Osteoblast (primary cell): Measurements from ENCODE around the gene DET1. TPM values are rescaled to one million over a fixed set of nuclear protein-coding genes. Genes with fewer than 3 reads are reported as not detected.
"Not testable (repeated sequence)": the region's sequence is repeated elsewhere in the genome, so short reads cannot be mapped to it uniquely, and the experiment has no call there.

Source experiments
- DNase-seq: peaks from one replicate; pipeline ENCODE4 v3.0.0; 2011; ENCODE audit warnings: low spot score, mixed read lengths; ENCODE audit not compliant: insufficient read length; ENCODE audit errors: missing footprints
- H2AFZ ChIP-seq: 2 replicates; pipeline ENCODE4 v1.6.0; 2011; ENCODE audit warnings: mild to moderate bottlenecking, low read length
- H3K27ac ChIP-seq: 2 replicates; pipeline ENCODE4 v1.5.1; 2011; ENCODE audit warnings: mild to moderate bottlenecking, low read depth, low read length, moderate library complexity
- H3K27me3 ChIP-seq: 2 replicates; pipeline ENCODE4 v1.6.0; 2012; ENCODE audit warnings: mild to moderate bottlenecking, control low read depth, inconsistent platforms, low read length, moderate library complexity; ENCODE audit not compliant: insufficient read depth
- H3K36me3 ChIP-seq: 2 replicates; pipeline ENCODE4 v1.5.1; 2011; ENCODE audit warnings: mild to moderate bottlenecking, low read length, control low read depth, moderate library complexity; ENCODE audit not compliant: insufficient read depth
- H3K4me1 ChIP-seq: 2 replicates; pipeline ENCODE4 v1.5.1; 2011; ENCODE audit warnings: mild to moderate bottlenecking, low read length, control low read depth, moderate library complexity; ENCODE audit not compliant: insufficient read depth
- H3K4me2 ChIP-seq: 2 replicates; pipeline ENCODE4 v1.6.0; 2011; ENCODE audit warnings: mild to moderate bottlenecking, low read length; ENCODE audit not compliant: insufficient read depth
- H3K4me3 ChIP-seq: fragments of 200-600 bp; sonication (generic); 3 replicates; pipeline ENCODE4 v1.5.1; 2012; ENCODE audit warnings: mild to moderate bottlenecking, low read length, inconsistent platforms; ENCODE audit not compliant: insufficient read depth
- H3K79me2 ChIP-seq: 2 replicates; pipeline ENCODE4 v1.6.0; 2012; ENCODE audit warnings: mild to moderate bottlenecking, low read length, control low read depth, inconsistent platforms; ENCODE audit not compliant: insufficient read depth
- H3K9me3 ChIP-seq: 2 replicates; pipeline ENCODE4 v1.5.1; 2011; ENCODE audit warnings: low read depth, low read length, control low read depth
- H4K20me1 ChIP-seq: 2 replicates; pipeline ENCODE4 v1.6.0; 2012; ENCODE audit warnings: mild to moderate bottlenecking, low read length, control low read depth; ENCODE audit not compliant: insufficient read depth
- total RNA-seq: library from RNA; depleted of rRNA; stranded (reverse); fragments of >200 nt; gene quantifications from 2 replicates; pipeline ENCODE4 v1.2.3, GENCODE V29; 2012
- TF ChIP-seq, protein P1 (sequence below): IDR thresholded peaks from 2 replicates; pipeline ENCODE4 v1.5.1; 2011; ENCODE audit warnings: mild to moderate bottlenecking, low read depth, low read length, moderate library complexity; ENCODE audit errors: extremely low read depth

The DET1 gene
- total RNA-seq, 1 donor = 7.6 TPM

DNA sequence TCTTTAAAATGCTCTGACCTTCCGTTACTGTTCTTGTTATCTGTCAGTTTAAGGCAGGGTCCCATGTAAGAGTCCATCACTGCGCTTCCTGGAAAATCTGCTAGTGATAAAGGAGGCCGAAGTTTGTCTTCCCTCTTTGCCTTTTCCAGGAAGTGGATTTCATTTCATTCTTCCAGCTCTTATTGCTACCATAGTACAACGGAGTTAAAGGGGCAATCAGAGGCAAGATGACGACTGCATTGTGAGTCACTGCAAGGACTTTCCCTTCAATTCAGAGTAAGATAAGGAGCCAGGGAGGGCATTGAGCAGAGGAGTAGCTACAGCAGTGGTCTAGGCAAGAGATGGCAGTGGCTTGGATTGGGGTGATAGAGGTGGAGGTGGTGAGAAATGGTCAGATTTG lies 17.2 kb upstream of the DET1 start:
- H2AFZ ChIP-seq = no peak overlapping the region
- no peaks in the 10 kb centered on the region for H3K36me3 ChIP-seq
- no peak overlapping the region for H3K4me2 ChIP-seq
- no peaks in the 10 kb centered on the region for H3K9me3 ChIP-seq
- no peaks in the 10 kb centered on the region for H3K4me1 ChIP-seq
- H3K27me3 ChIP-seq = peaks cover 4% of the 10 kb centered on the region
- H4K20me1 ChIP-seq = no peaks in the 10 kb centered on the region
- TF ChIP-seq, protein P1, sequence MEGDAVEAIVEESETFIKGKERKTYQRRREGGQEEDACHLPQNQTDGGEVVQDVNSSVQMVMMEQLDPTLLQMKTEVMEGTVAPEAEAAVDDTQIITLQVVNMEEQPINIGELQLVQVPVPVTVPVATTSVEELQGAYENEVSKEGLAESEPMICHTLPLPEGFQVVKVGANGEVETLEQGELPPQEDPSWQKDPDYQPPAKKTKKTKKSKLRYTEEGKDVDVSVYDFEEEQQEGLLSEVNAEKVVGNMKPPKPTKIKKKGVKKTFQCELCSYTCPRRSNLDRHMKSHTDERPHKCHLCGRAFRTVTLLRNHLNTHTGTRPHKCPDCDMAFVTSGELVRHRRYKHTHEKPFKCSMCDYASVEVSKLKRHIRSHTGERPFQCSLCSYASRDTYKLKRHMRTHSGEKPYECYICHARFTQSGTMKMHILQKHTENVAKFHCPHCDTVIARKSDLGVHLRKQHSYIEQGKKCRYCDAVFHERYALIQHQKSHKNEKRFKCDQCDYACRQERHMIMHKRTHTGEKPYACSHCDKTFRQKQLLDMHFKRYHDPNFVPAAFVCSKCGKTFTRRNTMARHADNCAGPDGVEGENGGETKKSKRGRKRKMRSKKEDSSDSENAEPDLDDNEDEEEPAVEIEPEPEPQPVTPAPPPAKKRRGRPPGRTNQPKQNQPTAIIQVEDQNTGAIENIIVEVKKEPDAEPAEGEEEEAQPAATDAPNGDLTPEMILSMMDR = no peak
- DNase-seq = peak; percentile 77
- H3K4me3 ChIP-seq = no peak overlapping the region
- no peaks in the 10 kb centered on the region for H3K79me2 ChIP-seq
- H3K27ac ChIP-seq = no peak overlapping the region

DNA sequence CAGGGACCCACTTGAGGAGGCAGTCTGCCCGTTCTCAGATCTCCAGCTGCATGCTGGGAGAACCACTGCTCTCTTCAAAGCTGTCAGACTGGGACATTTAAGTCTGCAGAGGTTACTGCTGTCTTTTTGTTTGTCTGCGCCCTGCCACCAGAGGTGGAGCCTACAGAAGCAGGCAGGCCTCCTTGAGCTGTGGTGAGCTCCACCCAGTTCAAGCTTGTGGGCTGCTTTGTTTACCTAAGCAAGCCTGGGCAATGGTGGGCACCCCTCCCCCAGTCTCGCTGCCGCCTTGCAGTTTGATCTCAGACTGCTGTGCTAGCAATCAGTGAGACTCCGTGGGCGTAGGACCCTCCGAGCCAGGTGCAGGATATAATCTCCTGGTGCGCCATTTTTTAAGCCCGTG lies 13.1 kb upstream of the DET1 start:
- not testable (repeated sequence) for H3K4me2 ChIP-seq, H3K27me3 ChIP-seq, H4K20me1 ChIP-seq, DNase-seq, H3K4me1 ChIP-seq, H3K36me3 ChIP-seq, H3K79me2 ChIP-seq, H3K9me3 ChIP-seq, H2AFZ ChIP-seq, H3K4me3 ChIP-seq, H3K27ac ChIP-seq

DNA sequence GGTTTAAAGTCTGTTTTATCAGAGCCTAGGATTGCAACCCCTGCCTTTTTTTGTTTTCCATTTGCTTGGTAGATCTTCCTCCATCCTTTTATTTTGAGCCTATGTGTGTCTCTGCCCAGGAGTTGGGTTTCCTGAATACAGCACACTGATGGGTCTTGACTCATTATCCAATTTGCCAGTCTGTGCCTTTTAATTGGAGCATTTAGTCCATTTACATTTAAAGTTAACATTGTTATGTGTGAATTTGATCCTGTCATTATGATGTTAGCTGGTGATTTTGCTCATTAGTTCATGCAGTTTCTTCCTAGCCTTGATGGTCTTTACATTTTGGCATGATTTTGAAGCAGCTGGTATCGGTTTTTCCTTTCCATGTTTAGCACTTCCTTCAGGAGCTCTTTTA lies 11.5 kb upstream of the DET1 start:
- H4K20me1 ChIP-seq, H3K4me2 ChIP-seq, H3K79me2 ChIP-seq, H3K27me3 ChIP-seq, DNase-seq, H3K27ac ChIP-seq, H3K4me3 ChIP-seq, H3K4me1 ChIP-seq, H2AFZ ChIP-seq, H3K36me3 ChIP-seq, H3K9me3 ChIP-seq: not testable (repeated sequence)

DNA sequence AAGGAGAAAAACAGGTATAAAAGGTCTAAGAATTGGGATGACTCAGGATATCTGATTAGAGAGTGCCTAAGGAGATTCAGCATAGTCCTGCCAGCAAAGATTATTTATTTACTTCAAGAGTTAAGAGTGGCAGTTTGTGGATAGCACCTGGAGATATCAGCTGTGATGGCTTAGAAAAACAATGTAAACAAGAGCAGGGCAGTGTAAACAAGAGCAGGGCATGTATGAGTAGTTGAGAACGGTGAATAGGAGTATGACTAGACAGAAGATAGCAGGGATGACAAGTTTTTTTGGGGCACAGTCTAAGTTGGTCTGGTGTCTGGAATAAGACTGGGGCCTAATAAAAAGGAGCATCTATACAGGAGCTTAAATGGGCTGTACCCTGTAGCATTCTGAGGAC lies 1.5 kb upstream of the DET1 start:
- not testable (repeated sequence) for H3K27me3 ChIP-seq, H3K9me3 ChIP-seq, H3K79me2 ChIP-seq, H3K4me1 ChIP-seq, DNase-seq, H3K36me3 ChIP-seq, H3K4me2 ChIP-seq, H3K4me3 ChIP-seq, H3K27ac ChIP-seq, H4K20me1 ChIP-seq, H2AFZ ChIP-seq

DNA sequence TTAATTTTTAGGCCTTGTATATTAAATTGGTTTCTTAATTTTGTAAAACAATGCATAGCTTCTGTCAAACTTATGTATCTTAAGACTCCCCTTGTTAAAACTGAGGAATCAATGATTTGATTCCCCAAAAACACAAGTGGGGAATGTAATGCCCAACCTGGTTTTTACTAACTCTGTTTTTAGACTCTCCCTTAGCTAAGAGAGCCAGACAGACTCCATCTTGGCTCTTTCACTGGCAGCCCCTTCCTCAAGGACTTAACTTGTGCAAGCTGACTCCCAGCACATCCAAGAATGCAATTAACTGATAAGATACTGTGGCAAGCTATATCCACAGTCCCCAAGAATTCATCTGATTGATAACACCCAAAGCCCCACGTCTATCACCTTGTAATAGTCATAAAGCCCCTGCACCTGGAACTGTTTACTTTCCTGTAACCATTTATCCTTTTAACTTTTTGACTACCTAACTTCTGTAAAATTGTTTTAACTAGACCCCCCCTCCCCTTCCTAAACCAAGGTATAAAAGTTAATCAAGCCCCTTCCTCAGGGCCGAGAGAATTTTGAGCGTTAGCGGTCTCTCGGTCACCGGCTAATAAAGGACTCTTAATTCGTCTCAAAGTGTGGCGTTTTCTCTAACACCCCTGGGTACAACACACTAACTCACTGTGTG lies 768 bp downstream of the DET1 start:
- not testable (repeated sequence) for H4K20me1 ChIP-seq, H3K27me3 ChIP-seq, DNase-seq, H3K4me1 ChIP-seq, H3K36me3 ChIP-seq, H3K9me3 ChIP-seq, H3K79me2 ChIP-seq
- Histone ChIP-seq H3K4me2 (peak overlapping the region; percentile 72), H3K4me3 (peak overlapping the region; percentile 74), H2AFZ (peak overlapping the region; percentile 84), H3K27ac (peak overlapping the region; percentile 31)
